Measurements from ENCODE around the gene CCDC92. TPM values are rescaled to one million over a fixed set of nuclear protein-coding genes. Genes with fewer than 3 reads are reported as not detected.

CCDC92 gene
- polyA plus RNA-seq, 3 donors = 4.4 to 11.6 (median 5.5) TPM

DNA sequence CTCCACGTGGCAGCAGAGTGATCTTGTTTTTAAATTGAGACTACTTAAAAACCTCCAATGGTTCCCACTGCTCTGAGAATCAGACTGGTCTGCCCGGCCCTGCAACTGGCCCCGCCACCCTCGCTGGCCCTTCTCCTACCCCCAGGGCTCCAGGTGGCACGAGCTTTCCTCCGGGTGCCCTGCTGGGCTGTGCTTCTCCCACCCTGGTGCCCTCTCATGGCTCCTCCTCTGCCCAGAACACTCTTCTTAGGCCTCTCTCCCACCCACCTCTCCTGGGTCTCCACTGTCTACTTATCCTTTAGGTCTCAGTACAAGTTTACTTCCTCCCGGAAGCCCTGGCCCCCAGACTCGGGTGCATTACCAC is 26.5 kb downstream of the CCDC92 start:
- Mint-ChIP-seq H3K27ac (no peak overlapping the region), H3K9me3 (peaks cover 9 to 21% (median 21%) of the 10 kb centered on the region in 7 donors), H3K36me3 (peaks cover 11 to 17% of the 10 kb centered on the region in 2 donors), H3K27me3 (ENCODE audit: low read depth in 3 of 3) (peaks cover 0 to 2% (median 1%) of the 10 kb centered on the region in 3 donors), H3K4me1 (peaks cover 13% of the 10 kb centered on the region), H3K4me3 (no peak overlapping the region)
- no peak overlapping the region for H3K4me2 ChIP-seq (replicated peaks; ENCODE audit: extremely low read depth, low read length, poor library complexity, severe bottlenecking)
- H3K36me3 ChIP-seq (replicated peaks in 1 of 2; ENCODE audit: control insufficient read depth in 1 of 2, insufficient read depth in 2 of 2, low read length in 2 of 2) = peaks cover 0 to 11% of the 10 kb centered on the region in 2 donors
- intact Hi-C loops (cut with micrococcal nuclease) = no loop called here
- H3K79me2 ChIP-seq (ENCODE audit: insufficient read depth, low read length) = no peaks in the 10 kb centered on the region
- 88% methylated on average over 6 of the region's 8 CpGs for WGBS (ENCODE audit: insufficient coverage)
- H3K4me3 ChIP-seq (replicated peaks in 1 of 3; ENCODE audit: low read depth in 2 of 3, low read length in 3 of 3) = no peak overlapping the region
- peaks cover 3 to 9% of the 10 kb centered on the region in 2 donors for H3K4me1 ChIP-seq (ENCODE audit: control insufficient read depth in 1 of 2, insufficient read depth in 2 of 2, low read length in 2 of 2)
- H3K27me3 ChIP-seq (ENCODE audit: control insufficient read depth in 2 of 2, insufficient read depth in 2 of 2, low read length in 2 of 2) = no peaks in the 10 kb centered on the region
- H3K27ac ChIP-seq (ENCODE audit: low read depth in 1 of 2, low read length in 2 of 2) = no peak overlapping the region
- H3K9ac ChIP-seq (ENCODE audit: insufficient read depth, low read length, poor library complexity, severe bottlenecking) = no peak overlapping the region
- no peak overlapping the region for H2AFZ ChIP-seq (ENCODE audit: insufficient read depth, low read depth, low read length, poor library complexity, severe bottlenecking)
- peaks cover 20 to 29% of the 10 kb centered on the region in 2 donors for H3K9me3 ChIP-seq (replicated peaks in 1 of 2; ENCODE audit: control insufficient read depth in 1 of 2, insufficient read depth in 1 of 2, low read length in 2 of 2)
- H4K20me1 ChIP-seq (ENCODE audit: insufficient read depth, low read length) = no peaks in the 10 kb centered on the region
- TF ChIP-seq, protein P1, sequence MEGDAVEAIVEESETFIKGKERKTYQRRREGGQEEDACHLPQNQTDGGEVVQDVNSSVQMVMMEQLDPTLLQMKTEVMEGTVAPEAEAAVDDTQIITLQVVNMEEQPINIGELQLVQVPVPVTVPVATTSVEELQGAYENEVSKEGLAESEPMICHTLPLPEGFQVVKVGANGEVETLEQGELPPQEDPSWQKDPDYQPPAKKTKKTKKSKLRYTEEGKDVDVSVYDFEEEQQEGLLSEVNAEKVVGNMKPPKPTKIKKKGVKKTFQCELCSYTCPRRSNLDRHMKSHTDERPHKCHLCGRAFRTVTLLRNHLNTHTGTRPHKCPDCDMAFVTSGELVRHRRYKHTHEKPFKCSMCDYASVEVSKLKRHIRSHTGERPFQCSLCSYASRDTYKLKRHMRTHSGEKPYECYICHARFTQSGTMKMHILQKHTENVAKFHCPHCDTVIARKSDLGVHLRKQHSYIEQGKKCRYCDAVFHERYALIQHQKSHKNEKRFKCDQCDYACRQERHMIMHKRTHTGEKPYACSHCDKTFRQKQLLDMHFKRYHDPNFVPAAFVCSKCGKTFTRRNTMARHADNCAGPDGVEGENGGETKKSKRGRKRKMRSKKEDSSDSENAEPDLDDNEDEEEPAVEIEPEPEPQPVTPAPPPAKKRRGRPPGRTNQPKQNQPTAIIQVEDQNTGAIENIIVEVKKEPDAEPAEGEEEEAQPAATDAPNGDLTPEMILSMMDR (IDR thresholded peaks at IDR 0.05) = no peak
- no peak for DNase-seq

DNA sequence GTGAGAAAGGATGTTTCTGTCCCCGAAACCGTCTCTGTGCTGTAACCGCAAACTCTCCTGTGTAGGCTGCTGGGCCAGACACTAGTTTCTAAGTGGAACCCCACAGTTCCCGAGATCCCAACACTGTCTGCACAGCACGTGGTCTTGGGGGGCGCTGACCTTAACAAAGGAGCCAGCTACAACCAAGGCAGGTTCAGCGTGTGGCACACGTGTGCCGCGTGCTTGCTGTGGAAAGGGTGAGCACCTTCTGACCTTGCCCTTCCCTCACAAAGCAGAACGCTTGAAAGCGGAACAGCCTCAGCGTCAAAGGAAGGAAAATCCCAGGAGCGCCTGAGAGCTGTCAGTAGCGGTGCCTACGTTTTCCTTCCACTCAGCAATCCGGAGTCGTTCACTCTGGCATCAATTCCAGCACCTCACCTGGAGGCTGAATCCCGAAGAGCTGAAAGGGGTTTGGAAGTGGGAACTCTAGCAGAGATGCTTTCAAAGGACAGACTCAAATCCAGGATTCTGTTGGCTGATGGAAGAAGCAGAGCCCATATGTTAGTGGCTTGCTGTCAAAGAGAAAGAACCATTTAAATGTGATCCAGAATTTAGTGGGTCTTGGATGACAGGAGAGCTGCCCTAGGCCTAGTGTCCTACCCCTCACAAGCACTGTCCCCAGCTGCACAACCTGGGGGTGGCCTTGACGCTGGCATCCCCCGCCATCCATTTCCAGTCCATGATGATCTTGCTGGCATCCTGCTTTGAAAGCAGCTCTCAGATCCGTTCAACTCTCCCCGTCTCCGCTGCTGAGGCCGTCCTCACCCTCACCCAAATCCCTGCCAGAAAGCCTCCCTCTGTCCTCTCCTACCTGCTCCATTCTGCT is 27.1 kb downstream of the CCDC92 start:
- 90% methylated on average over 16 of the region's 25 CpGs for WGBS (ENCODE audit: insufficient coverage)
- no peaks in the 10 kb centered on the region for H3K27me3 ChIP-seq (ENCODE audit: control insufficient read depth in 2 of 2, insufficient read depth in 2 of 2, low read length in 2 of 2)
- TF ChIP-seq, protein P1 (IDR thresholded peaks at IDR 0.05) = no peak
- H3K27ac Mint-ChIP-seq = no peak overlapping the region
- H3K27me3 Mint-ChIP-seq (ENCODE audit: low read depth in 3 of 3) = peaks cover 0 to 2% (median 1%) of the 10 kb centered on the region in 3 donors
- H3K79me2 ChIP-seq (ENCODE audit: insufficient read depth, low read length) = no peaks in the 10 kb centered on the region
- H2AFZ ChIP-seq (ENCODE audit: insufficient read depth, low read depth, low read length, poor library complexity, severe bottlenecking) = no peak overlapping the region
- H3K9me3 Mint-ChIP-seq = peaks cover 10 to 24% (median 21%) of the 10 kb centered on the region in 7 donors
- no peak overlapping the region for H3K9ac ChIP-seq (ENCODE audit: insufficient read depth, low read length, poor library complexity, severe bottlenecking)
- no peak for DNase-seq
- peaks cover 8 to 14% of the 10 kb centered on the region in 2 donors for H3K4me1 ChIP-seq (ENCODE audit: control insufficient read depth in 1 of 2, insufficient read depth in 2 of 2, low read length in 2 of 2)
- peaks cover 11 to 17% of the 10 kb centered on the region in 2 donors for H3K36me3 Mint-ChIP-seq
- intact Hi-C loops (cut with micrococcal nuclease) = no loop called here
- H3K4me2 ChIP-seq (replicated peaks; ENCODE audit: extremely low read depth, low read length, poor library complexity, severe bottlenecking) = no peak overlapping the region
- no peak overlapping the region for H3K27ac ChIP-seq (ENCODE audit: low read depth in 1 of 2, low read length in 2 of 2)
- no peak overlapping the region for H3K4me3 Mint-ChIP-seq
- peaks cover 20 to 30% of the 10 kb centered on the region in 2 donors for H3K9me3 ChIP-seq (replicated peaks in 1 of 2; ENCODE audit: control insufficient read depth in 1 of 2, insufficient read depth in 1 of 2, low read length in 2 of 2)
- peaks cover 0 to 11% of the 10 kb centered on the region in 2 donors for H3K36me3 ChIP-seq (replicated peaks in 1 of 2; ENCODE audit: control insufficient read depth in 1 of 2, insufficient read depth in 2 of 2, low read length in 2 of 2)
- H3K4me3 ChIP-seq (replicated peaks in 1 of 3; ENCODE audit: low read depth in 2 of 3, low read length in 3 of 3) = no peak overlapping the region
- no peaks in the 10 kb centered on the region for H4K20me1 ChIP-seq (ENCODE audit: insufficient read depth, low read length)
- H3K4me1 Mint-ChIP-seq = peaks cover 17% of the 10 kb centered on the region

All from CD14-positive monocyte (primary cell).